22Rv1 (cell line): Measurements from ENCODE around the gene DPP7.

Source experiments
- H3K27ac ChIP-seq: fragments of 450-650 bp; 2 replicates; pipeline ENCODE4 v1.5.1; 2017
- CTCF ChIP-seq: fragments of 450-650 bp; IDR thresholded peaks from 2 replicates; pipeline ENCODE4 v1.5.1; 2017; ENCODE audit warnings: mild to moderate bottlenecking
- ZFX ChIP-seq: fragments of 450-650 bp; IDR thresholded peaks from 2 replicates; pipeline ENCODE4 v1.6.1; 2017; ENCODE audit warnings: antibody characterized with exemption, borderline replicate concordance

Gene DPP7

GRCh38 chr9:137080260-137081122 is 34.0 kb downstream of the DPP7 start:
- no peak for TF ChIP-seq CTCF
- 0 out of 2 replicates have a peak overlapping the region, but pooled peaks have one; percentile 22 for H3K27ac ChIP-seq

- TF ChIP-seq ZFX (no peak), CTCF (no peak)
- 0 out of 2 replicates have a peak overlapping the region, but pooled peaks have one; percentile 22 for H3K27ac ChIP-seq
Measured at GRCh38 chr9:137079401-137079787, 35.1 kb downstream of the DPP7 start.

GRCh38 chr9:137078701-137079400 is 35.7 kb downstream of the DPP7 start:
- peak overlapping the region; percentile 79 for H3K27ac ChIP-seq
- no peak for TF ChIP-seq ZFX
- TF ChIP-seq CTCF, result no peak

- no peak for TF ChIP-seq ZFX
- TF ChIP-seq CTCF, result no peak
- H3K27ac ChIP-seq, result peak overlapping the region; percentile 79
Measured at GRCh38 chr9:137077758-137078693, 36.5 kb downstream of the DPP7 start.

GRCh38 chr9:137077010-137077747 is 37.4 kb downstream of the DPP7 start, which contains the start of gene UAP1L1:
UAP1L1 (plus strand) TSS chr9:137077517; CDS start chr9:137077533, 16 bp downstream.
- TF ChIP-seq CTCF (no peak), ZFX (no peak)
- H3K27ac ChIP-seq, result peak within 1 kb of the TSS; percentile 79

- no peak for TF ChIP-seq ZFX
- TF ChIP-seq CTCF, result no peak
- peak overlapping the region; percentile 79 for H3K27ac ChIP-seq
Measured at GRCh38 chr9:137076636-137077009, 37.9 kb downstream of the DPP7 start.
